Lower lobe of right lung (tissue), 2 donors: ENCODE data around the gene VLDLR. TPM values are rescaled to one million over a fixed set of nuclear protein-coding genes. Genes with fewer than 3 reads are reported as not detected.

Experiments
- ATAC-seq, 2 donors: fragments of 200-7000 bp; cut with Tn5 transposase; one replicate each; pipeline ENCODE4 v1.9.1; 2020 to 2022; ENCODE audit warnings: mild to moderate bottlenecking in 2 of 2, moderate library complexity in 2 of 2
- DNase-seq: peaks from one replicate; pipeline ENCODE4 v3.0.0-alpha.2; 2020
- H3K27ac ChIP-seq: fragments of 200-600 bp; one replicate; pipeline ENCODE4 v1.8.0; 2022
- H3K27me3 ChIP-seq: fragments of 200-600 bp; one replicate; pipeline ENCODE4 v1.8.0; 2022; ENCODE audit warnings: low read depth
- H3K36me3 ChIP-seq: fragments of 200-600 bp; one replicate; pipeline ENCODE4 v1.8.0; 2022; ENCODE audit warnings: mild to moderate bottlenecking
- H3K4me1 ChIP-seq: fragments of 200-600 bp; one replicate; pipeline ENCODE4 v1.8.0; 2022
- H3K4me3 ChIP-seq: fragments of 200-600 bp; one replicate; pipeline ENCODE4 v1.8.0; 2022; ENCODE audit warnings: mild to moderate bottlenecking
- H3K9me3 ChIP-seq: fragments of 200-600 bp; one replicate; pipeline ENCODE4 v1.8.0; 2022
- CTCF ChIP-seq: fragments of 200-600 bp; IDR thresholded peaks from one replicate; pipeline ENCODE4 v1.8.0; 2022; ENCODE audit warnings: antibody characterized with exemption, mild to moderate bottlenecking
- intact Hi-C: fragments of 100-400 bp; cut with DNase I; formaldehyde crosslinking; loops from one replicate; pipeline ENCODE4 v1.11.0; 2022
- total RNA-seq: library from RNA; stranded (reverse); fragmentation: NEBNext Ultra II Directional; extraction: Animal tissue kit (Norgen Biotek cat#: 25700); gene quantifications from one replicate; pipeline ENCODE4 v1.2.1, GENCODE V29; 2021
- donor health status: DM: no; HTN: yes; CAD: no; lungs with severe emphysema.

VLDLR gene
- total RNA-seq, 1 donor from 2014 or later: 16.3 TPM

- Histone ChIP-seq H3K4me3 (no peak overlapping the region), H3K27me3 (no peaks in the 10 kb centered on the region), H3K9me3 (no peaks in the 10 kb centered on the region), H3K36me3 (peaks cover 16% of the 10 kb centered on the region), H3K4me1 (peaks cover 8% of the 10 kb centered on the region), H3K27ac (no peak overlapping the region)
- ATAC-seq (no peak), DNase-seq (no peak)
- TF ChIP-seq CTCF: no peak
- intact Hi-C loops: no loop called here
Measured at GRCh38 chr9:2637390-2637789, 15.8 kb downstream of the VLDLR start.

GRCh38 chr9:2638871-2639673, 17.5 kb downstream of the VLDLR start:
- no peak overlapping the region for H3K27ac ChIP-seq
- H3K27me3 ChIP-seq: no peaks in the 10 kb centered on the region
- TF ChIP-seq CTCF: no peak
- H3K9me3 ChIP-seq: no peaks in the 10 kb centered on the region
- no peak overlapping the region for H3K4me3 ChIP-seq
- intact Hi-C loops: no loop called here
- ATAC-seq (no peak), DNase-seq (no peak)
- peaks cover 6% of the 10 kb centered on the region for H3K4me1 ChIP-seq
- peaks cover 30% of the 10 kb centered on the region for H3K36me3 ChIP-seq

- no peak for TF ChIP-seq CTCF
- Histone ChIP-seq H3K4me1 (peaks cover 6% of the 10 kb centered on the region), H3K36me3 (peaks cover 37% of the 10 kb centered on the region), H3K27me3 (no peaks in the 10 kb centered on the region), H3K9me3 (no peaks in the 10 kb centered on the region), H3K27ac (no peak overlapping the region), H3K4me3 (no peak overlapping the region)
- no peak for ATAC-seq
- no peak for DNase-seq
- intact Hi-C loops: no loop called here
Measured at GRCh38 chr9:2639786-2640185, 18.2 kb downstream of the VLDLR start.

- ATAC-seq: no peak
- H3K4me3 ChIP-seq: no peak overlapping the region
- no peaks in the 10 kb centered on the region for H3K27me3 ChIP-seq
- peaks cover 6% of the 10 kb centered on the region for H3K4me1 ChIP-seq
- no peak for TF ChIP-seq CTCF
- DNase-seq: no peak
- H3K27ac ChIP-seq: no peak overlapping the region
- H3K9me3 ChIP-seq: no peaks in the 10 kb centered on the region
- H3K36me3 ChIP-seq: peaks cover 45% of the 10 kb centered on the region
- intact Hi-C loops: no loop called here
Measured at GRCh38 chr9:2640570-2640969, 19.0 kb downstream of the VLDLR start.

- no peaks in the 10 kb centered on the region for H3K27me3 ChIP-seq
- no peak overlapping the region for H3K27ac ChIP-seq
- TF ChIP-seq CTCF: no peak
- no peak overlapping the region for H3K4me3 ChIP-seq
- intact Hi-C loops: no loop called here
- no peak for ATAC-seq
- H3K4me1 ChIP-seq: peaks cover 6% of the 10 kb centered on the region
- no peak for DNase-seq
- no peaks in the 10 kb centered on the region for H3K9me3 ChIP-seq
- H3K36me3 ChIP-seq: peaks cover 49% of the 10 kb centered on the region
Measured at GRCh38 chr9:2641033-2641432, 19.4 kb downstream of the VLDLR start.
